Stimulated activated effector memory CD8-positive, alpha-beta T cell treated with anti-CD3 and anti-CD28 coated beads, Interleukin-12 subunit alpha, Interleukin-12 subunit beta, amount 100 ng/mL, for 72 hours (primary cell): Measurements from ENCODE around the gene DHRS3.
A peak's percentile ranks its signal among the peaks of the same experiment; 100 is the strongest.
"Not testable (repeated sequence)": the region's sequence is repeated elsewhere in the genome, so short reads cannot be mapped to it uniquely, and the experiment has no call there.

Experiments
- ATAC-seq: fragments of 150-1000 bp; cut with Tn5 transposase; 2 replicates; pipeline ENCODE4 v1.10.0; 2021
- DNase-seq, 2 donors: peaks; one replicate each; pipeline ENCODE4 v3.0.0; 2021 to 2022; ENCODE audit warnings: low spot score in 2 of 2
- H3K27ac Mint-ChIP-seq: one replicate; pipeline ENCODE4 v1.8.0; 2022; ENCODE audit warnings: mild to moderate bottlenecking, mixed read lengths
- H3K36me3 Mint-ChIP-seq: one replicate; pipeline ENCODE4 v1.8.0; 2022; ENCODE audit warnings: mild to moderate bottlenecking, mixed read lengths
- H3K4me1 Mint-ChIP-seq: one replicate; pipeline ENCODE4 v1.8.0; 2022; ENCODE audit warnings: mixed read lengths
- H3K4me3 Mint-ChIP-seq: one replicate; pipeline ENCODE4 v1.8.0; 2022; ENCODE audit warnings: mild to moderate bottlenecking, mixed read lengths
- H3K9me3 Mint-ChIP-seq: one replicate; pipeline ENCODE4 v1.8.0; 2022; ENCODE audit warnings: mixed read lengths

DHRS3 gene

DNA sequence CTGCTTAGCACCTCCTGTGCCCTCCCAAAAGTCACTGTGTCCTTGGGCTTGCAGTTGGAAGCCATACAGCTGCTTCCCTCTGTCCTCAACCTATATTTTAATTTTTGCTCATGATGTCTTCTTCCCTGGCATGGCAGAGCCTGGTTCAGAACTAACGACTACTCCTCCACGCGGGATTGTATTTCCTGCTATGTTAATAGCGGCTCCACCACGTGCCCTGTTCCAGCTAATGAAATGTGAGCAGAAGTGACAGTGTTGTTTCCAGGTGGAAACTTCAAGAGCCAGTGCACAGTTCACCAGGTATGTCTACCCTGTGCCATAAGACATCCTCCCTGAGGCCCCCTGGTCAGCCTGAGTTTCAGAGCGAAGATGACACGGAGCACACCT is 52.1 kb downstream of the DHRS3 start:
- Mint-ChIP-seq H3K9me3 (peaks cover 18% of the 10 kb centered on the region), H3K36me3 (peaks cover 47% of the 10 kb centered on the region), H3K4me1 (no peaks in the 10 kb centered on the region), H3K27ac (no peak overlapping the region), H3K4me3 (no peak overlapping the region)
- no peak for ATAC-seq
- no peak for DNase-seq

DNA sequence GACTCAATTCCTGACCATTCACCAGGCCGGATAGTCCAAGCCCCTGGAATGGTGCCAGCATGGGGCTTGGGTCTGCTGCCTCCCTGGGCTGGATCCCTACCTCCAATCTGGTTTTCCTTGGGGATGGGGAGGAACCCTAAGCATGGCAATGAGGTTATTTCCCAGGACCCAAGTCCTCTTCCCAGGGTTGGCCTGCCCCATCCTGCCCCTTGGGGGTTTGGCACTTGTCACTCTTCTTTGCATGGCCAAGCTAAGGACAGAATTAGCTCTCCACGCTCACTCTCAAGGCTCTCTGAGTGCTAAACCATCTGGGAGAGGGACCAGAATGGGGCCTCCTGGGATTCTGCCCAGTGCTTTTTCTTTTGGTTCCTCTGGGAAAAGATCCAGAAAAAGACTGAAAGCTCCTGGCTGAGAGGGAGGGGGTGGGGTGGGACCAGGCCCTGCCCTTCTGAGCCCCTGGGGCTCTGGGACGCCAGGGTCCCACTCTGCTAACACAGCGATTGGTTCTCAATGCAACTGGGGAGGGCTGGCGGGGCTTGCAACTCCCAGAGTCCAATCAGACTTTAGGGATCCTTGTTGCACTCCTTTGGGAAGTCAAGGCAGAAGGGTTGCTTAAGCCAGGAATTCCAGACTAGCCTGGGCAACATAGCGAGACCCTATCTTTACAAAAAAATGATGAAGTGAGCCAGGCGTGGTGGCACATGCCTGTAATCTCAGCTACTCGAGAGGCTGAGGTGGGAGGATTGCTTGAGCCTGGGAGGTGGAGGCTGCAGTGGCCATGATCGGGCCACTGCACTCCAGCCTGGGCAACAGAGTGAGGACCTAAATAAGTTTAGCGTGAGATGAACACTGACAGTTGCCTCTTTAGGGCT is 52.7 kb downstream of the DHRS3 start:
- H3K36me3 Mint-ChIP-seq, result peaks cover 42% of the 10 kb centered on the region
- DNase-seq, result no peak
- H3K4me1 Mint-ChIP-seq, result no peaks in the 10 kb centered on the region
- peak overlapping the region; percentile 32 for H3K27ac Mint-ChIP-seq
- no peak overlapping the region for H3K4me3 Mint-ChIP-seq
- H3K9me3 Mint-ChIP-seq, result peaks cover 18% of the 10 kb centered on the region
- ATAC-seq, result no peak

DNA sequence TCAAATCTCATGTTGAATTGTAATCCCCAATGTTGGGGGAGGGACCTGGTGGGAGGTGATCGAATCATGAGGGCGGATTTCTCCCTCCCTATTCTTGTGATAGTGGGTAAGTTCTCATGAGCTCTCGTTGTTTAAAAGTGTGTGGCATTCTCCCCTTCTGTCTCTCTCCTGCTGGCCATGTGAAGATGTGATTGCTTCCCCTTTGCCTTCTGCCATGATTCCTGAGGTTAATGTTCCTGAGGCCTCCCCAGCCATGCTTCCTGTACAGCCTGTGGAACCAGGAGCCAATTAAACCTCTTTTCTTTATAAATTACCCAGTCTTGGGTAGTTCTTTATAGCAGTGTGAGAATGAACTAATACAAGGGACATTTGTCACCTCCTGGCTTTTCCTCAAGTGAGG is 53.8 kb downstream of the DHRS3 start:
- H3K4me3 Mint-ChIP-seq, DNase-seq, H3K27ac Mint-ChIP-seq, ATAC-seq, H3K4me1 Mint-ChIP-seq: not testable (repeated sequence)
- H3K9me3 Mint-ChIP-seq, result peaks cover 18% of the 10 kb centered on the region
- peaks cover 34% of the 10 kb centered on the region for H3K36me3 Mint-ChIP-seq

DNA sequence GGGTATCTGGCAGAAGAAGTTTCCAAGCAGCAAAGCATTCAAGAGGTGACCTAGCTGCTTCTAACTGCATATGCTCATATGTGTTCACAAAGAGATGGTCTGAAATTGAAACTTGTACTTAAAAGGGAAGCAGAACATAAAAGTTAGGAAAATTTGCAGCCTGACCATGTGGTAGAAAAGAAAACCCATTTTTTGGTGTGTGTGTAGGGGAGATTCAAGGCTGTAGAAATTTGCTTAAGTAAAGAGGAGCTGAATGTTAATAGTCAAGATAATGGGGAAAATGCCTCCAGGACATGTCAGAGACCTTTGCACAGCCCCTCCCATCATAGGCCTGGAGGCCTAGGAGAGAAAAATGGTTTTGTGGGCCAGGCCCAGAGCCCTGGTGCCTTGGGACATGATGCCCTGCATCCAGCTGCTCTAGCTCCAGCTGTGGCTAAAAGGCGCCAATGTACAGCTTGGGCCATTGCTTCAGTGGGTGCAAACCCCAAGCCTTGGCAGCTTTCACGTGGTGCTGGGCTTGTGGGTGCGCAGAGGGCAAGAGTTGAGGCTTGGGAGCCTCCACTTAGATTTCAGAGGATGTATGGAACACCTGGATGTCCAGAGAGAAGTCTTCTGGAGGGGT is 54.9 kb downstream of the DHRS3 start:
- H3K27ac Mint-ChIP-seq, result no peak overlapping the region
- DNase-seq, result no peak
- peaks cover 18% of the 10 kb centered on the region for H3K9me3 Mint-ChIP-seq
- no peak for ATAC-seq
- H3K4me1 Mint-ChIP-seq, result no peaks in the 10 kb centered on the region
- no peak overlapping the region for H3K4me3 Mint-ChIP-seq
- peaks cover 25% of the 10 kb centered on the region for H3K36me3 Mint-ChIP-seq

DNA sequence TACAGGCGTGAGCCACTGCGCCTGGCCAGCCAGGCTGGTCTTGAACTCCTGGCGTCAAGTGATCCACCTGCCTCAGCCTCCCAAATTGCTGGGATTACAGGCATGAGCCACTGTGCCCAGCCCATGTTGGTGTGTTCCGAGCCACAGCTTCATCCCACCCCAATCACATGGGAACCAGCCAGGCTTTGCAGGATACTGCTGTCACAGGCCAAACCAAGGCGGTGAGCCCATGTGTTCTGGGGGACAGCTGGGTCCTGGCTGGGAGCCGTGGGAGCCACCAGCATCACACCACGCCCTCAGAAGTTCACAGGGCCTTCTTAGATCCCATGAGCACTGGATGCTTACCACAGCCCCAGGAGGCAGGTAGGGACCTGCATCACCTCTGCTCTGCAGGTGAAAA is 56.9 kb downstream of the DHRS3 start:
- Mint-ChIP-seq H3K36me3 (peaks cover 6% of the 10 kb centered on the region), H3K9me3 (peaks cover 18% of the 10 kb centered on the region), H3K27ac (no peak overlapping the region), H3K4me3 (no peak overlapping the region), H3K4me1 (peaks cover 5% of the 10 kb centered on the region)
- no peak for DNase-seq
- ATAC-seq, result no peak

DNA sequence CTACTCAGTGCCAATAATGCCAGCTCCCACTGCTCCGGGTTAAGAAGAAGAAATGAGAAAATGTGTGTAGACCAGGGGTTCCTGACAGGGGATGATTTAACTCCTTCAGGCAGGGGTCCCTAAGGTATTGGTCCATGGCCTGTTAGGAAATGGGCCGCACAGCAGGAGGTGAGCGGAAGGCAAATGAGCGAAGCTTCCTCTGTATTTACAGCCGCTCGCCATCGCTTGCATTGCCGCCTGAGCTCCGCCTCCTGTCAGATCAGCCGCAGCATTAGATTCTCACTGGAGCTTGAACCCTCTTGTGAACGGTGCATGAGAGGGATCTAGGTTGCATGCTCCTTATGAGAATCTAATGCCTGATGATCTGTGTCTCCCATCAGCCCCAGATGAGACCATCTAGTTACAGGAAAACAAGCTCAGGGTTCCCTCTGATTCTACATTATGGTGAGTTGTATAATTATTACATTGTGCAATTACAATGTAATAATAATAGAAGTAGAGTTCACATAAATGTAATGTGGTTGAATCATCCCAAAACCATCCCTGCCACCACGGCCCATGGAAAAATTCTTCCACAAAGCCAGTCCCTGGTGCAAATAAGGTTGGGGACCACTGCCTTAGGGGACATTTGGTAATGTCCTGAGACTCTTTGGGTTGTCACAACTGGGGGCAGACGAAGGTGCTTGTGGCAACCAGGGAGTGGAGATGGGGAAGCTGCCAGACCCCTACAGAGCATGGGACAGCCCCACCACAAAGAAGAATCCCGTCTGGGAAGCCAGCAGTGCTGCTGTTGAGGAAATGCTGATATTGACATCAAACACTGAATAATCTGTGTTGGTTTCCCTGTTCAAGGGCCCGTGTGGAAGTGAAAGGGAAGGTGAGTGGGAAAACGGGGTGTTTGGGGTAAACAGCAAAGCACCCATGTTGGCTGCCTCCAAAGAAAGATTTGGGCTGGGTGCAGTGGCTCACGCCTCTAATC is 60.8 kb downstream of the DHRS3 start:
- H3K27ac Mint-ChIP-seq, result peak overlapping the region; percentile 40
- DNase-seq (no peak), ATAC-seq (no peak)
- H3K36me3 Mint-ChIP-seq, result no peaks in the 10 kb centered on the region
- H3K4me3 Mint-ChIP-seq, result no peak overlapping the region
- peaks cover 1% of the 10 kb centered on the region for H3K9me3 Mint-ChIP-seq
- H3K4me1 Mint-ChIP-seq, result peaks cover 10% of the 10 kb centered on the region

DNA sequence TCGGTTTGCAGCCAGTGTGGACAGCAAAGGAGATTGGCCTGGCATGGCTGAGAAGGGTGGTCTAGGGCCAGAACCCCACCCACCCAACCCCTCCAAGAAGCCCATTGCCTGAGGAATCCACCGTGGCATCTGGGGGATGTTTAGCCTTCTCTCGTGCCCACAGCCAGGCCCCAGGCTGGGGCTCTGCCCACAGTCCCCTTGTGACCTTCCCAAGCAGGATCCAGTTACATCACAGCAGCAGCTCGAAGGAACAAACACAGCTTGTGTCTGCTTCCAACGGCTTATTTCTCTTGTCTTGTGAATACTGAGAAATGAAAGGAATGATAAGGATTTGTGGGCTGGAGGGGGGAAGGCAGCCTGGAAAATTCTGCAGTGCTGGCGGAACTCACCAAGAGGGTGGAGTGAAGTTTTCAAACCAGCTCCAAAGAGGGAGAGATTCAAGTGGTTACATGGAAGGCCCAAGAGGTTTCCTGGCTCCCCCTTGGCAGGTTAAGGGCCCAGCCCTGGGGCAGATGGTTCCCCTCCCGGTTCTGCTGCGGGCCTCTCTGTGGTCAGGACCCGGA is 61.6 kb downstream of the DHRS3 start:
- no peak overlapping the region for H3K4me3 Mint-ChIP-seq
- H3K36me3 Mint-ChIP-seq, result no peaks in the 10 kb centered on the region
- H3K27ac Mint-ChIP-seq, result no peak overlapping the region
- H3K4me1 Mint-ChIP-seq, result peaks cover 10% of the 10 kb centered on the region
- ATAC-seq (no peak), DNase-seq (no peak)
- no peaks in the 10 kb centered on the region for H3K9me3 Mint-ChIP-seq

DNA sequence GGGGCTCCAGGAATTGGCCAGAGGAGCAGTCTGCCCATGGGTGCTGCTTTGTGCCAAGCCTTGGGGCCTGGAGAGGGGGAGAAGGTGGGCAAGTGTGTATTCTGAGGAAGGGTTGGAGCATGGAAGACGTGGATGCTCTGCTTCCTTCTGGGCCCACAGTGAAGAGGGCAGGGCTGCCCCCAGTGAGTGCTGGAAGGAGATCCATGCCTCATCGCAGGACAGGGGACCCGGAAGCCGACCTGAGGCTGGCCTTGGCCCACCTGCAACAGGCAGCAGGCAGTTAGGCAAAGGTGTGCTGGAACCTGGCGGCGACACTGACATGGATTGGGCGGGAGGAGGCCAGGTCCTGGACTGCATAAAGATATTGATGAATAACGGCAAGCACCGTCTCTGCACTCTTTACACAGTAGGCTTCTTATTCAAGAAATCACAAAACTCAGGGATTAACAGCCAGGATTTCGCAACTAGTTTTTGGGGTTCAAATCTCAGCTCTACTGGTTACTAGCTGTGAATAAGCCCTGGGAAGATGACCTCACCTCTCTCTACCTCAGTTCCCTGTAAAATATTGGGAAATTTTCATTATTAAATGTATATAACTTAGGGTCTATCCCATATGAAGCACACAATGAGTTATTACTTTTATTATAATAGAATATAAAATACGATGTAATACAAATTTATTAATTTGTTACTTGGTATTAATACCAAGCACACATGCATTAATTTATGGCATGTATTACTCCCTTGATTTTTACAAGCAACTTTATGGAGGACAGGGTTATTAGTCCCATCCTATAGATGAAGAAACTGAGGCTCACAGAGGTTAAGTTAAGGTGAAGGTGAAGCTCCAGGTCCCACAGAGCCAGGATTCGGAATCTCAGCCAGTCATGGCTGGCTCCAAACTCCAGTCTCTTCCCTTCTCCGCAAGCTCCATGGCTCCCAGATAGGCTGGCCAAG is 62.3 kb downstream of the DHRS3 start:
- ATAC-seq (no peak), DNase-seq (no peak)
- Mint-ChIP-seq H3K4me1 (peaks cover 10% of the 10 kb centered on the region), H3K4me3 (no peak overlapping the region), H3K36me3 (no peaks in the 10 kb centered on the region), H3K27ac (peak overlapping the region; percentile 54), H3K9me3 (no peaks in the 10 kb centered on the region)

DNA sequence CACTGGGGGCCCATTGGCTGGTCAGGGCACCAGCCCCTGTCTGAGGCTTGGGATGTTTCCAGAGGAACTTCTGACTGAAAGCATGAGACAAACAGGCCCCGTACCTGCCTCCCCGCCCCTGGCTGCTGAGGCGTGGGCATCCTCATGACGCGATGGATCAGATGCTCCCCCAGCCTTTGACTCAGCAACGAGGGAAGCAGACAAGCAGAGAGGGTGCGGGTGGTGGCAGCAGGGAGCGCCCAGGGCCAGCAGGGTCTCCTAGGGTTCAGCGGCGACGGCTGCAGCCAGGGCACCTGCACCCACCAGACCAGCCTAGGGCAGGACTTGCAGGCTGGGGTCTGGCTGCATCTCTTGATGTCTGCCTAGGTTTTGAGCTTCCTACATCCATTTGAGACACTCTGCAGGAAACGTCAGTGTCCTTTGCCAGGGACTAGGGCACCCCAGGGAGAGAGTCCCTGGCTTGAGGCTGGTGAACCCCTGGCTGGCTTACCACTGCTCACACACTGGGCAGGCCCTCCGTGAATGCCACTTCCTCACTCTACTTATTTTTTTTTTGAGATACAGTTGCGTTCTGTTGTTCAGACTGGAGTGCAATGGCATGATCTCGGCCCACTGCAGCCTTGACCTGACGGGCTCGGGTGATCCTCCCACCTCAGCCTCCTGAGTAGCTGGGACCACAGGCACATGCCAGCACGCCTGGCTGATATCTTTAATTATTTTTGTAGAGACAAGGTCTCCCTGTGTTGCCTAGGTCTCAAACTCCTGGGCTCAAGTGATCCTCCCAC is 63.3 kb downstream of the DHRS3 start:
- H3K36me3 Mint-ChIP-seq, result no peaks in the 10 kb centered on the region
- peaks cover 12% of the 10 kb centered on the region for H3K4me1 Mint-ChIP-seq
- DNase-seq (no peak), ATAC-seq (no peak)
- H3K9me3 Mint-ChIP-seq, result no peaks in the 10 kb centered on the region
- H3K4me3 Mint-ChIP-seq, result no peak overlapping the region
- no peak overlapping the region for H3K27ac Mint-ChIP-seq

DNA sequence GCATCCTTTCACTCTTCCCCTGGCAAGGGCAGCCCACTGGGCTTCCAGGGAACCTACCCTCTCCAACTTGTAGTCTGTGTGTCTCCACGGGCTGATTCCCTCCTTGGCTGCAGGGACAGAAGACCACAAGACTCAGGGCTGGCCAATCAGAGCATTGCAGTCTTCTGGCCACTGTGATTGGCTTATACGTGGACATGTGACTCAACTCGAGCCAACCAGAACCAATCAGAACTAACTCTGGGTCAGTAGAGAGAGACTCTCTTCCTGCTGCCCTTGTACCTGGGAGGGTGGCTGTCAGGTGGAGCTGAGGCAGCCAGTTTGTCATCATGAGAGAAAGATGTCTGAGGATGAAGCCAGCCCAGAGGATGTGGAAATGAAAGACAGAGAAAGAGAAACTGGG is 64.0 kb downstream of the DHRS3 start:
- Mint-ChIP-seq H3K27ac (no peak overlapping the region), H3K9me3 (no peaks in the 10 kb centered on the region), H3K36me3 (no peaks in the 10 kb centered on the region), H3K4me1 (peaks cover 16% of the 10 kb centered on the region), H3K4me3 (no peak overlapping the region)
- ATAC-seq, result no peak
- DNase-seq, result no peak

DNA sequence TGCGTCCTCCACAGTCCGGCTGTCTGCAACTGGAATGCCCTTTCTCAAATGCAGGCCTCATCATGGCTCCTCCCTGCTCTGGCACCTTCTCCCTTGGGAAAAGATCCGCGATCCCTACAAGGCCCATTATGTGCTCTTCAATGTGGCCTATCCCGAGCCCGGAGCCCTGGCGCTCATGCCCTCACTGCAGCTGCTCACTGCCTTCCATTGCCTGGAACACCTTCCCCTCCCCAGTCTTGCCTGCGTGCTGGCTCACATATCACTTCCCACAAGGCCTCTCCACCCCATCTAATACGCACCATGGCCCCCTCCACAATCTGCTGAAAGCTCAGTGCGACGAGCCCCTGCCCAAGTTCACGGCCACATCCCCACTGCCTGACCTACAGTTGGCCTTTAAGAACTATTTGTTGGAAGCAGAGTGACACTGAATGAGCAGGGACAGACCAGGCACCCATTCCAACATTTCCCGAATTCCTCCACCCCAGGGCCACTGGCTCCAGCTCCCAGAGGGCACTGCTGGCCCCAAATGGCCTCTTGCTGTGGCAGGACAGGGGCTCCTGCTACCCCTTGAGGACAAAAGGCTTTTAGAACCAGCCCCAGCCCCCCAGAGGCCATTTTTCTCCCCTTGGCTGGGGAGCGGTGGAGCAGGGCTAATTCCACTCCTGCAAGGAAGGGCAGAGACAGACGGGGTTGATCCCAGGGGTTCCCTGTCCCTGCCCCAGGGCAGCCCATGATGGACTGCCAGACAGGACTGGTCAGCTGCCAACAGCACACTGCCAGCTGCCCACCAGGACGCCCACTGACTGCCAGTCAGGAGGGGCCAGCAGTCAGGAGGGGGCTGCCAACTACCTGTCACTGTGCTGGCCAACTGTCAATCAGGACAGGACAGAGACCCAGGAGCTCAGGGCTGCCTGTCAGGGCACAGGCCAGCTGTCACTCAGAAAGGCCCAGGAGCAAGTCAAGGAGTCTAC is 64.8 kb downstream of the DHRS3 start:
- no peak for ATAC-seq
- no peak for DNase-seq
- Mint-ChIP-seq H3K36me3 (no peaks in the 10 kb centered on the region), H3K27ac (no peak overlapping the region), H3K9me3 (no peaks in the 10 kb centered on the region), H3K4me1 (peaks cover 16% of the 10 kb centered on the region), H3K4me3 (no peak overlapping the region)

DNA sequence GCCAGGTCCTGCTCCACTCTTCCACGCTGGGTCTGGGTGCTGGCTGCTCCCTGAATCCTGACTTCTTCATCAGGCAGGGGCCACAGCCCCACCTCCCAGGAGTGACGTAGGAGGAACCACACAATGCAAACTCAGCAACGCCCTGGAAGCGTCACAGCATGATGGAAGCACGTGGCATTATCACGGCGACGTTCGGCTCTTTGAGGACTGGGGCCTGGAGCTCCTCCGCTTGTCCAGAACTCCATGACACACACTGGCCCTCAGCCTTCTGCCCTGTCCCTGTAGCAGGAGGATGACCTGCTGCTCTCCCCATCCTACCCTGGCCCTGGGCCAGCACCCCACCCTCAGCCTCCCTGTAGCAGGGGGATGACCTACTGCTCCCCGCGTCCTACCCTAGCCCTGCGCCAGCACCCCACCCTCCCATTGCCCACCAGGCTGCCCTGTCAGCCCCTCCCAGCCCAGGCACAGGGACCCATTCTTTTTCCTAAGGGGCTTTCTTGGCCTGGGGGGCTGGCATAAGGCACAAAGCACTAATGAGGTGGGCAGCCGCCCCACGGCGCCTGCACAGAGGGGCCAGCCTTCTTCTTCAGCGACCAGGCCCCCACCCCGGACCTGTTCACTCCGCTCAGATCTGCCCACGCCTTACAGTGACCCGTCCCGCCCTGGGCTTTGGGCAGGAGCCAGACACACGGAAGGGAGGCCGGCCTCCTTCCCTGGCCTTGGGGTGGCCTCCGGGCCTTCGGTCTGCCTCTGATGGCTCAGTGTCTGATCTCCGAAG is 65.7 kb downstream of the DHRS3 start:
- DNase-seq, result no peak
- Mint-ChIP-seq H3K9me3 (no peaks in the 10 kb centered on the region), H3K36me3 (no peaks in the 10 kb centered on the region), H3K4me3 (no peak overlapping the region), H3K27ac (peak overlapping the region; percentile 61), H3K4me1 (peaks cover 16% of the 10 kb centered on the region)
- ATAC-seq, result no peak
